ENCODE measurements around the gene AKR1C3. TPM values are rescaled to one million over a fixed set of nuclear protein-coding genes. Genes with fewer than 3 reads are reported as not detected.
"Not testable (repeated sequence)": the region's sequence is repeated elsewhere in the genome, so short reads cannot be mapped to it uniquely, and the experiment has no call there.

Gene AKR1C3
- polyA plus RNA-seq, 4 donors = 10.9 to 869 (median 449) TPM

DNA sequence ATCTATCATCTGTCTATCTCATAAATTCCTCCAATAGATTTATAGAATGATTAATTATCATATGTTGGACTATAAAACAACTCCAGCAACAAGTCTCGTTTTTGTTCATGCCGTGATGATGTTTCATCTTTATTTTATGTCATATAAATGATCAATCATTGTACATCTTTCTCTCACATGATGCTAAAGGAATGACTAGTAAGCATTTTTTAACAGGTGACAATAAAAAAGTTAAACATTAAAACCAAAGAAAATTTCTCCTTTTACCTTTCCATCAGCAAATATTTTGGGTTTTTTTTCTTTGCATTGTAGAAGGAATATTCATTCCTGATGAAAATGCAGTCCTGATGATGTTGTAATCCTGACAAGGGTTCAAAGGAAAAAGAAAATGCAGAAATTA, 41.4 kb downstream of the AKR1C3 start:
- H3K4me1 ChIP-seq (ENCODE audit: control insufficient read depth in 3 of 3, insufficient read depth in 2 of 3, low read depth in 1 of 3, low read length in 2 of 3) = no peaks in the 10 kb centered on the region
- no peak overlapping the region for H3K4me3 ChIP-seq (ENCODE audit: low read depth in 1 of 3, low read length in 3 of 3)
- peaks cover 3 to 19% of the 10 kb centered on the region in 2 donors for H3K9me3 ChIP-seq (ENCODE audit: control insufficient read depth in 2 of 2, insufficient read depth in 1 of 2, low read depth in 1 of 2, low read length in 1 of 2)
- H3K27ac ChIP-seq (ENCODE audit: low read depth in 1 of 3, low read length in 2 of 3) = no peak overlapping the region
- 69 to 86% (median 81%) methylated on average over 2 of the region's 2 CpGs for WGBS, 3 donors
- H3K27me3 ChIP-seq (ENCODE audit: control insufficient read depth in 3 of 3, insufficient read depth in 3 of 3, low read length in 3 of 3) = no peaks in the 10 kb centered on the region
- H3K36me3 ChIP-seq (ENCODE audit: control insufficient read depth in 3 of 3, insufficient read depth in 2 of 3, low read depth in 1 of 3, low read length in 3 of 3) = no peaks in the 10 kb centered on the region
- DNase-seq = no peak
- FAIRE-seq = no peak

DNA sequence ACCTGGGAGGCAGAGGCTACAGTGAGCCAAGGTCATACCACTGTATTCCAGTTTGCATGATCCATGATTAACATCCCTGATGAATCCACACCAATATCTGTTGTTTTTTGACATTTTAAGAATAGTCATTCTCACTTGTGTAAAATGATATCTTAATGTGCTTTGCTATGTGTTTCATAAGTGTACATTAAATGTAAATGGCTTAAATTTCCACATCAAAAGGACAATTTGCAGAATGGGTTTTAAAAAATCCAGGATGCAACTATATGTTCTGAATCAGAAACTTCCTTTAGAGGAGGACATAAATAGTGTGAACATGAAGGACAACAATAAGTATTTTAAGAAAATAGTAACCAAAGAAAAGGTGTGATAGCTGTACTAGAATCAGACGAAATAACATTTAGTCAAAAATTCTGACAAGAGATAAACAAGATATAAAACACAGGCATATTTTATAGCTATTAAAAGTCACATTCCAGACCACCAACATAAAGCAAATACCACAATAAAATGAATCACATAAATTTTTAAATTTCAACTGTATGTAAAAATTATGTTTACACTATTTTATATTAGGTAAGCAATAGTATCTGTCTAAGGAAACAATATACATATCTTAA, 42.4 kb downstream of the AKR1C3 start:
- 90 to 97% (median 97%) methylated on average over 1 of the region's 1 CpG for WGBS, 3 donors
- H3K4me1 ChIP-seq (ENCODE audit: control insufficient read depth in 3 of 3, insufficient read depth in 2 of 3, low read depth in 1 of 3, low read length in 2 of 3) = no peaks in the 10 kb centered on the region
- H3K36me3 ChIP-seq (ENCODE audit: control insufficient read depth in 3 of 3, insufficient read depth in 2 of 3, low read depth in 1 of 3, low read length in 3 of 3) = no peaks in the 10 kb centered on the region
- H3K27ac ChIP-seq (ENCODE audit: low read depth in 1 of 3, low read length in 2 of 3) = no peak overlapping the region
- no peaks in the 10 kb centered on the region for H3K27me3 ChIP-seq (ENCODE audit: control insufficient read depth in 3 of 3, insufficient read depth in 3 of 3, low read length in 3 of 3)
- H3K9me3 ChIP-seq (ENCODE audit: control insufficient read depth in 2 of 2, insufficient read depth in 1 of 2, low read depth in 1 of 2, low read length in 1 of 2) = peaks cover 3 to 19% of the 10 kb centered on the region in 2 donors
- no peak overlapping the region for H3K4me3 ChIP-seq (ENCODE audit: low read depth in 1 of 3, low read length in 3 of 3)
- DNase-seq = no peak
- FAIRE-seq = no peak

DNA sequence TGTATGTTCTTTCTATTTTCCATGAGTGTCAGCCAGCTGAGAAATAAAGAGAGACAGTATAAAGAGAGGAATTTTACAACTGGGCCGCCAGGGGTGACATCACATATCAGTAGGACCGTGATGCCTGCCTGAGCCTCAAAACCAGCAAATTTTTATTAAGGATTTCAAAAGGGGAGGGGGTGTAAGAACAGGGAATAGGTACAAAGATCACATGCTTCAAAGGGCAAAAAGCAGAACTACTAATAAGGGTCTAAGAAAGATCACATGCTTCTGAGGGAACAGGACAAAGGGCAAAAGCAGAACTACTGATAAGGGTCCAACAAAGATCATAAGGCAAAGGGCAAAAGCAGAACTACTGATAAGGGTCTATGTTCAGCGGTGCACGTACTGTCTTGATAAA, 43.5 kb downstream of the AKR1C3 start:
- not testable (repeated sequence) for H3K4me1 ChIP-seq (ENCODE audit: control insufficient read depth in 3 of 3, insufficient read depth in 2 of 3, low read depth in 1 of 3, low read length in 2 of 3)
- WGBS, 3 donors = 39 to 68% (median 53%) methylated on average over 2 to 4 of the region's 4 CpGs

DNA sequence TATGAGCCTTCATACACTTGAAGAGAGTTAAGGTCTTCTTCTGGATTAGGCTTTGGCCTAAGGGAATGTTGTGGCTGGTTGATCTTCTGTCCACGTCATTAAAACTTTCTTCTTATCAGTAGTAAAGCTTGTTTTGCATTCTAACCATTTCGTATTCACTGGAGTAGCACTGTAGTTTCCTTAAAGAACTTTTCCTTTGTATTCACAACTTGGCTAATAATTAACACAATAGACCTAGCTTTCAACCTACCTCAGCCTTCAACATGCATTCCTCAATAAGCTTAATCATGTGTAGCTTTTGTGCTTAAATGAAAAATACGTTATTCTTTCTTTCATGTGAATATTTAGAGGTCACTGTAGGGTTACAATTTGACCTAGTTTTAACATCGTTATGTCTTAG, 48.0 kb downstream of the AKR1C3 start:
- Histone ChIP-seq H3K27me3 (ENCODE audit: control insufficient read depth in 3 of 3, insufficient read depth in 3 of 3, low read length in 3 of 3) (no peaks in the 10 kb centered on the region), H3K36me3 (ENCODE audit: control insufficient read depth in 3 of 3, insufficient read depth in 2 of 3, low read depth in 1 of 3, low read length in 3 of 3) (no peaks in the 10 kb centered on the region), H3K9me3 (ENCODE audit: control insufficient read depth in 2 of 2, insufficient read depth in 1 of 2, low read depth in 1 of 2, low read length in 1 of 2) (peaks cover 0 to 16% of the 10 kb centered on the region in 2 donors), H3K4me1 (ENCODE audit: control insufficient read depth in 3 of 3, insufficient read depth in 2 of 3, low read depth in 1 of 3, low read length in 2 of 3) (peaks cover 0 to 13% (median 5%) of the 10 kb centered on the region in 3 donors), H3K4me3 (ENCODE audit: low read depth in 1 of 3, low read length in 3 of 3) (no peak overlapping the region), H3K27ac (ENCODE audit: low read depth in 1 of 3, low read length in 2 of 3) (peak overlapping the region in 2 of 3 donors; percentile 64)
- DNase-seq (peak; percentile 43 to 66), FAIRE-seq (peak; percentile 57)
- 14 to 45% (median 26%) methylated on average over 4 of the region's 4 CpGs for WGBS, 3 donors

More for the DNA sequence above, 43.5 kb downstream of the AKR1C3 start:
- peaks cover 3 to 19% of the 10 kb centered on the region in 2 donors for H3K9me3 ChIP-seq (ENCODE audit: control insufficient read depth in 2 of 2, insufficient read depth in 1 of 2, low read depth in 1 of 2, low read length in 1 of 2)
- FAIRE-seq; DNase-seq; H3K4me3 ChIP-seq (ENCODE audit: low read depth in 1 of 3, low read length in 3 of 3); H3K27me3 ChIP-seq (ENCODE audit: control insufficient read depth in 3 of 3, insufficient read depth in 3 of 3, low read length in 3 of 3); H3K36me3 ChIP-seq (ENCODE audit: control insufficient read depth in 3 of 3, insufficient read depth in 2 of 3, low read depth in 1 of 3, low read length in 3 of 3); H3K27ac ChIP-seq (ENCODE audit: low read depth in 1 of 3, low read length in 2 of 3): not testable (repeated sequence)

DNA sequence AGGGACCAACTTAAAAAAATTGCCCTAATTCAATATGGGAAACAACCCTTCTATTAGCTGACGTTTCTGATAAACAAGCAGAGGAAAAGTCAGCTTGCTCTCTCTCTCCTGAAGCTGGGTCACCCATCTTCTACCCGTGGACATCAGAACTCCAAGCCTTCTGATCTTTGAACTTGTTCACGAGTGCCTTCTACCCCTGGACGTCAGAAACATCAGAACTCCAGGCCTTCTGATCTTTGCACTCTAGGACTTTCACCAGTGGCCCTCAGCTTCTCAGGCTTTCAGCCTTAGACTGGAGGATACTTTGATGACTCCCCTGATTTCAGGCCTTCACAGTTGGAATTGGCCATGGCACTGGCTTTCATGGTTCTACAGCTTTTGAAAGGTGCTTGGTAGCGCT, 48.9 kb downstream of the AKR1C3 start:
- H3K4me3 ChIP-seq (ENCODE audit: low read depth in 1 of 3, low read length in 3 of 3) = no peak overlapping the region
- 33 to 56% (median 41%) methylated on average over 5 of the region's 5 CpGs for WGBS, 3 donors
- H3K36me3 ChIP-seq (ENCODE audit: control insufficient read depth in 3 of 3, insufficient read depth in 2 of 3, low read depth in 1 of 3, low read length in 3 of 3) = no peaks in the 10 kb centered on the region
- peaks cover 0 to 21% (median 5%) of the 10 kb centered on the region in 3 donors for H3K4me1 ChIP-seq (ENCODE audit: control insufficient read depth in 3 of 3, insufficient read depth in 2 of 3, low read depth in 1 of 3, low read length in 2 of 3)
- FAIRE-seq (no peak), DNase-seq (peak; percentile 5 to 86)
- H3K9me3 ChIP-seq (ENCODE audit: control insufficient read depth in 2 of 2, insufficient read depth in 1 of 2, low read depth in 1 of 2, low read length in 1 of 2) = peaks cover 0 to 14% of the 10 kb centered on the region in 2 donors
- no peak overlapping the region for H3K27ac ChIP-seq (ENCODE audit: low read depth in 1 of 3, low read length in 2 of 3)
- no peaks in the 10 kb centered on the region for H3K27me3 ChIP-seq (ENCODE audit: control insufficient read depth in 3 of 3, insufficient read depth in 3 of 3, low read length in 3 of 3)

DNA sequence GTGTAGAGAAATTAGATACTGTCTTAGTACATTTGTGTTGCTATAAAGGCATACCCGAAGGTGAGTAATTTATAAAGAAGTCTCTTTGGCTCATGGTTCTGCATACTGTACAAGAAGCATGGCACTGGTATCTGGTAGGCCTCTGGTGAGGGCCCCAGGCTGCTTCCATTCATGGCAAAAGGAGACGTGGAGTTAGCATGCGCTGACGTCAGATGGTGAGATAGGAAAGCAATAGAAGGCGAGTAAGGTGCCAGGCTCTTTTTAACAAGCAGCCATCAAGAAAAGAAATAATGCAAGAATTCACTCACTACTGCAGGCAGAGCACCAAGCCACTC, 52.7 kb downstream of the AKR1C3 start:
- peaks cover 0 to 22% (median 2%) of the 10 kb centered on the region in 3 donors for H3K4me1 ChIP-seq (ENCODE audit: control insufficient read depth in 3 of 3, insufficient read depth in 2 of 3, low read depth in 1 of 3, low read length in 2 of 3)
- peak overlapping the region in 2 of 3 donors; percentile 5 to 37 for H3K27ac ChIP-seq (ENCODE audit: low read depth in 1 of 3, low read length in 2 of 3)
- WGBS, 3 donors = 37 to 64% (median 55%) methylated on average over 5 of the region's 5 CpGs
- DNase-seq = no peak
- no peaks in the 10 kb centered on the region for H3K36me3 ChIP-seq (ENCODE audit: control insufficient read depth in 3 of 3, insufficient read depth in 2 of 3, low read depth in 1 of 3, low read length in 3 of 3)
- peaks cover 0 to 22% of the 10 kb centered on the region in 2 donors for H3K9me3 ChIP-seq (ENCODE audit: control insufficient read depth in 2 of 2, insufficient read depth in 1 of 2, low read depth in 1 of 2, low read length in 1 of 2)
- no peak for FAIRE-seq
- H3K27me3 ChIP-seq (ENCODE audit: control insufficient read depth in 3 of 3, insufficient read depth in 3 of 3, low read length in 3 of 3) = no peaks in the 10 kb centered on the region
- H3K4me3 ChIP-seq (ENCODE audit: low read depth in 1 of 3, low read length in 3 of 3) = no peak overlapping the region

DNA sequence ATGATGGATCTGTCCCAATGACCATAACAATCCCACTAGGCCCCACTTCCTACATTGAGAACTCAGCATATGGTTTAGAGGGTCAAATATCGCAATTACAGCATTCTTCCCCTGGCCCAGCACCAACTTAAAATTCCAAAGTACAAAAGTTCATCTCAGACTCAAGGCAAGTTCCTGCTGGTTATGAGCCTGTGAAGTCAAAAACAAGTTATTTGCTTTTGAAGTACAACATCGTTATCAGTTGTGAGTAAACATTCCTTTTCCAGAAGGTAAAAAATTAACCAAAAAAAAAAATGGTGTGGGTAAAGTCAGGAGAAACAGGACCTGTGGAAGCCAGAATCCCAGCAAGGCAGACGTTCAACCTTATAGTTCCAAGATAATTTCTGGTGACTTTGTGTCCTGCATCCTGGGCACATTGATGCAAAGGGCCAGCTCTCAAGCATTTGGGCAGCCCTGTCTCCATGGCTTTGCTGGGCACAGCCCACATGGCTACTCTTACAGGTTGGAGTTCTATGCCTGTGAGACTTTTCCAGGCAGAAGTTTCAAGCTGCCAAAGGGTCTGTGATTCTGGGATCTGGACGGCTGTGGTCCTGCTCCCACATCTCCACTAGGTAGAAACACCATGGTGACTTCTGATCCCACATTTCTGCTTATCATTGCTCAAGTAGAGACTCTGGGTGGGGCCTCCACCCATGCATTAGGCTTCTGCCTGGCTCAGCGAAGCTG, 53.2 kb downstream of the AKR1C3 start:
- H3K4me3 ChIP-seq (ENCODE audit: low read depth in 1 of 3, low read length in 3 of 3) = no peak overlapping the region
- 14 to 59% (median 24%) methylated on average over 5 of the region's 5 CpGs for WGBS, 3 donors
- peaks cover 0 to 19% (median 0%) of the 10 kb centered on the region in 3 donors for H3K4me1 ChIP-seq (ENCODE audit: control insufficient read depth in 3 of 3, insufficient read depth in 2 of 3, low read depth in 1 of 3, low read length in 2 of 3)
- H3K27ac ChIP-seq (ENCODE audit: low read depth in 1 of 3, low read length in 2 of 3) = peak overlapping the region; percentile 27 to 76 (median 67)
- H3K9me3 ChIP-seq (ENCODE audit: control insufficient read depth in 2 of 2, insufficient read depth in 1 of 2, low read depth in 1 of 2, low read length in 1 of 2) = peaks cover 0 to 22% of the 10 kb centered on the region in 2 donors
- FAIRE-seq = no peak
- no peaks in the 10 kb centered on the region for H3K27me3 ChIP-seq (ENCODE audit: control insufficient read depth in 3 of 3, insufficient read depth in 3 of 3, low read length in 3 of 3)
- no peaks in the 10 kb centered on the region for H3K36me3 ChIP-seq (ENCODE audit: control insufficient read depth in 3 of 3, insufficient read depth in 2 of 3, low read depth in 1 of 3, low read length in 3 of 3)
- peak; percentile 79 to 90 for DNase-seq

DNA sequence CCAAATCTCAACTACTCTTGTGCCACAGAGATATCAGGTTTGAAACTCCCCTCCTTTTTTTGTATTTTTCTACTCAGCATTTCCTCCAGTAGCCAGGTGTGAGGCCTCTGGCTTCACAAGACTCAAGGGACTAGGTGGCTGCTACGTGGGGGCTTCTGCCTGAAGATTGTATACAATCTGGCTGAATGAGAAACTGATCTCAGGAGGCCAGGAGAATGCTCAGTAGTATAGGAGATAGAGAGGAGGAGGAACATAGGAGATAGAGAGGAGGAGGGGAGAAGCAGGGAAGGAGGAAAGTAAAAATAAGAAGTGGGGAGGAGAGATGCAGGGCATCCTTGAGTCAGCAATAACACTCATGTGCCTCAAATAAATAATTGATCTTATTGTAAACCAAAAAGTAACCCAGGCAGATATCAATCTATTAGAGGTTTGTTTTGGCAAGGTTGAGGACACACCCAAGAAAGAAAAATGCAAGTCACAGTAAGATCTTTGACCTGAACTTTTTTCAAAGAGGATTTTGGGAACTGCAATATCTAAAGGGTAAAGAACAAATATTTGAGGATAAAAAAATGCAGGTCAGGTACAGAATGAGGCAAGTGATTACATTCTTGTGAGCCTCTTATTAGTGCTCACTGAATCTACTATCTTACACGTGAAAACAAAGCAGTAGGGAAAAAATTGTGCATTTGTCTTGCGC, 53.9 kb downstream of the AKR1C3 start:
- Histone ChIP-seq H3K27me3 (ENCODE audit: control insufficient read depth in 3 of 3, insufficient read depth in 3 of 3, low read length in 3 of 3) (no peaks in the 10 kb centered on the region), H3K4me3 (ENCODE audit: low read depth in 1 of 3, low read length in 3 of 3) (no peak overlapping the region), H3K4me1 (ENCODE audit: control insufficient read depth in 3 of 3, insufficient read depth in 2 of 3, low read depth in 1 of 3, low read length in 2 of 3) (peaks cover 0 to 19% (median 0%) of the 10 kb centered on the region in 3 donors), H3K9me3 (ENCODE audit: control insufficient read depth in 2 of 2, insufficient read depth in 1 of 2, low read depth in 1 of 2, low read length in 1 of 2) (peaks cover 0 to 22% of the 10 kb centered on the region in 2 donors), H3K27ac (ENCODE audit: low read depth in 1 of 3, low read length in 2 of 3) (peak overlapping the region; percentile 6 to 76 (median 67)), H3K36me3 (ENCODE audit: control insufficient read depth in 3 of 3, insufficient read depth in 2 of 3, low read depth in 1 of 3, low read length in 3 of 3) (no peaks in the 10 kb centered on the region)
- peak; percentile 8 to 75 for DNase-seq
- FAIRE-seq = no peak
- WGBS, 3 donors = 31 to 47% (median 43%) methylated on average over 3 of the region's 3 CpGs
